RWPE2 (cell line): ENCODE data around the gene ANKEF1.

ENCODE experiments used
- ATAC-seq: fragments of 200-7000 bp; cut with Tn5 transposase; 3 replicates; pipeline ENCODE4 v1.9.1; 2021; ENCODE audit warnings: low read depth
- DNase-seq: peaks from one replicate; pipeline ENCODE4 v3.0.0-alpha.2; 2020; ENCODE audit warnings: low spot score
- H3K27ac ChIP-seq: fragments of 450-650 bp; 2 replicates; pipeline ENCODE4 v1.5.1; 2017; ENCODE audit warnings: mild to moderate bottlenecking; ENCODE audit not compliant: poor library complexity, severe bottlenecking
- H3K27me3 ChIP-seq: fragments of 250-450 bp; sonication (Bioruptor Pico); 2 replicates; pipeline ENCODE4 v1.5.1; 2021; ENCODE audit warnings: mild to moderate bottlenecking, moderate library complexity; ENCODE audit not compliant: insufficient read depth, poor library complexity, severe bottlenecking
- H3K36me3 ChIP-seq: fragments of 250-450 bp; sonication (Bioruptor Pico); 2 replicates; pipeline ENCODE4 v1.5.1; 2020; ENCODE audit warnings: low read depth, mild to moderate bottlenecking, moderate library complexity
- H3K4me1 ChIP-seq: fragments of 250-450 bp; sonication (Bioruptor Pico); 2 replicates; pipeline ENCODE4 v1.5.1; 2021; ENCODE audit warnings: mild to moderate bottlenecking, moderate library complexity; ENCODE audit not compliant: insufficient read depth, poor library complexity, severe bottlenecking
- H3K4me3 ChIP-seq: fragments of 250-450 bp; sonication (Bioruptor Pico); 2 replicates; pipeline ENCODE4 v1.5.1; 2021; ENCODE audit warnings: mild to moderate bottlenecking, moderate library complexity; ENCODE audit not compliant: severe bottlenecking
- H3K9me3 ChIP-seq: fragments of 250-450 bp; sonication (Bioruptor Pico); 2 replicates; pipeline ENCODE4 v1.5.1; 2021; ENCODE audit warnings: mild to moderate bottlenecking, moderate library complexity; ENCODE audit not compliant: severe bottlenecking
- TF ChIP-seq, protein P1 (sequence below): fragments of 450-650 bp; IDR thresholded peaks from one replicate; pipeline ENCODE4 v1.5.1; 2017; ENCODE audit warnings: mild to moderate bottlenecking, moderate library complexity; ENCODE audit not compliant: poor library complexity, severe bottlenecking

The ANKEF1 gene

DNA sequence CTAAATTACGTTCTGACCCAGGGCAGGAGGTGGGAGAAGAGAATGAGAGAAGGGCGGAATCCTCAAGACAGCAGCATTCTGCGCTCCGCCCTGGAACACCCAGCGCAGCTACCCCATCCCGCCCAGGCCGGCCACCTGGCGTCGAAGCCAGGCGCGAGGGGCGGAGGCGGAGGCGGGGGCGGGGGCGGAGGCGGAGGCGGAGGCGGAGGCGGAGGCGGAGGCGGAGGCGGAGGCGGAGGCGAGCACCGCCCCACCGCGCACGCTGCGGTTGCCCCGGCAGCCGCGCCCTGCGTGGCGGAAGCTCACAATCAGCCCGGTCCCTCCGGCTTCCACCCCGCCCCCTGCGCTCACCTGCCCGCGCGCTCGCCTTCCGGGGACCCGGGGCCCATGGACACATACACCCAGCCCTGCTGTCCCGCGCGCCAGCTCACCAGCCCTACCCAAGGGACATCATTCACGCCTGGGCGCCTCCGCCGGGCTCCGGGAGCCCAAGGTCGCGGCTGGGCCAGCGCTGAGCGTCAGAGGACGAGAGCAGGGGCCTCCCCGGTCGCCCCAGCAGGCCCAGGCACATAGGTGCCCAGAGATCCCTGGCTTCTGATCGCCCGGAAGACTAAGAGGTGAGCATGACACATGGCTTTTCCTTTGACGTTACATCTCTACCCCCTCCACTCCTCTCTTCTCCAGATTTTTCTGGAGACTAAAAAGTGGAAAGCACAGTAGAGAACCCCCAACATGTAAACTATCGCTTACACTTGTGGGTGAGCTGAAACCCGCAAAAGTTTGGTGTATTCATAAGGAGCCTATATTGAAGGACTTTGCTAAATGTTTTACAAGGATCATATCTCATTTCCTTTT lies at the start of gene ANKEF1:
Gene ANKEF1 (plus strand): TSS at position 271 of the 855 bp plus-strand sequence. CDS start 3,315 bp downstream, outside the sequence.
- Histone ChIP-seq H3K27ac (peak within 1 kb of the TSS; percentile 49), H3K36me3 (peaks cover 16% of the 10 kb centered on the region), H3K9me3 (no peaks in the 10 kb centered on the region), H3K4me1 (peaks cover 11% of the 10 kb centered on the region), H3K4me3 (peak within 1 kb of the TSS; percentile 49), H3K27me3 (no peaks in the 10 kb centered on the region)
- TF ChIP-seq, protein P1, sequence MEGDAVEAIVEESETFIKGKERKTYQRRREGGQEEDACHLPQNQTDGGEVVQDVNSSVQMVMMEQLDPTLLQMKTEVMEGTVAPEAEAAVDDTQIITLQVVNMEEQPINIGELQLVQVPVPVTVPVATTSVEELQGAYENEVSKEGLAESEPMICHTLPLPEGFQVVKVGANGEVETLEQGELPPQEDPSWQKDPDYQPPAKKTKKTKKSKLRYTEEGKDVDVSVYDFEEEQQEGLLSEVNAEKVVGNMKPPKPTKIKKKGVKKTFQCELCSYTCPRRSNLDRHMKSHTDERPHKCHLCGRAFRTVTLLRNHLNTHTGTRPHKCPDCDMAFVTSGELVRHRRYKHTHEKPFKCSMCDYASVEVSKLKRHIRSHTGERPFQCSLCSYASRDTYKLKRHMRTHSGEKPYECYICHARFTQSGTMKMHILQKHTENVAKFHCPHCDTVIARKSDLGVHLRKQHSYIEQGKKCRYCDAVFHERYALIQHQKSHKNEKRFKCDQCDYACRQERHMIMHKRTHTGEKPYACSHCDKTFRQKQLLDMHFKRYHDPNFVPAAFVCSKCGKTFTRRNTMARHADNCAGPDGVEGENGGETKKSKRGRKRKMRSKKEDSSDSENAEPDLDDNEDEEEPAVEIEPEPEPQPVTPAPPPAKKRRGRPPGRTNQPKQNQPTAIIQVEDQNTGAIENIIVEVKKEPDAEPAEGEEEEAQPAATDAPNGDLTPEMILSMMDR: peak; percentile 7
- DNase-seq: peak; percentile 89
- peak; percentile 96 for ATAC-seq

DNA sequence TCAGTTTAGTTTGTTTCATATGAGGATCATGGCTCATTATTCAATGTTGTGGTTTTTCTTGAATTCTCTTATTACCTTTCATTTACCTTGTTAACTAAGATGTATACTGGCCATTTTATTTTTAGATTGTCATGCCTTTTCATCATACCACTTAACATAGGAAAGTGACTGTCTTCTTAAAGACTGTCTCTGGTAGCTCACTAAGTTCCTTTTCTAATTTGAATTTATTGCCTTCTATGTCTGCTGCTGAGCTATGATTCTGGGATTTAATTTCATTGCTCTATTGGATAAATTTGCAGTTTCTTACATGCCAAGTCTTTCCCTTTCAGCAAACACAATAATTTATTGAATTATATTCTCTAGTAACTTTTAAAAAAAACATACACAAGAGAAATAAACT lies 49.5 kb upstream of the ANKEF1 start:
- no peaks in the 10 kb centered on the region for H3K36me3 ChIP-seq
- H3K9me3 ChIP-seq: no peaks in the 10 kb centered on the region
- TF ChIP-seq, protein P1: no peak
- DNase-seq: no peak
- no peaks in the 10 kb centered on the region for H3K27me3 ChIP-seq
- peaks cover 10% of the 10 kb centered on the region for H3K4me1 ChIP-seq
- no peak overlapping the region for H3K27ac ChIP-seq
- no peak overlapping the region for H3K4me3 ChIP-seq
- no peak for ATAC-seq

DNA sequence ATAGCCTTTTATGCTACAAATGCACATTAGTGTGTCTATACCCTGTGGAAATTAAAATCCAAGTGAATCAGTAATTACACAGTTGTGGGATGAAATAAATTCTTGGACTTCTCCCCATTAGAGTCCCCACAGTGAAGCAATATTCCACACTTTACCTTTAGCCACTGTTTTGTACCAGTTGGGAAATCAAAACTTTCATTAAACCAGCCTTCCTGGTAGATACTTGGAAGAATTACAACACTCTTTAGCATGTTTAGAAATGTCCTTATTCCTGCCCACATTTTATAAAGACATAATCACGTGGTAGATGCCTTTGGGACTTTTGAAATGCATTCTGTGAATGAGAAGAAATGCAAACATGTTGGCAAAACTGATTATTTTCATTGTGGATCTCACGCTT lies 49.0 kb upstream of the ANKEF1 start:
- Histone ChIP-seq H3K4me1 (peaks cover 10% of the 10 kb centered on the region), H3K36me3 (no peaks in the 10 kb centered on the region), H3K9me3 (no peaks in the 10 kb centered on the region), H3K4me3 (no peak overlapping the region), H3K27me3 (no peaks in the 10 kb centered on the region), H3K27ac (no peak overlapping the region)
- TF ChIP-seq, protein P1: no peak
- no peak for ATAC-seq
- DNase-seq: no peak

DNA sequence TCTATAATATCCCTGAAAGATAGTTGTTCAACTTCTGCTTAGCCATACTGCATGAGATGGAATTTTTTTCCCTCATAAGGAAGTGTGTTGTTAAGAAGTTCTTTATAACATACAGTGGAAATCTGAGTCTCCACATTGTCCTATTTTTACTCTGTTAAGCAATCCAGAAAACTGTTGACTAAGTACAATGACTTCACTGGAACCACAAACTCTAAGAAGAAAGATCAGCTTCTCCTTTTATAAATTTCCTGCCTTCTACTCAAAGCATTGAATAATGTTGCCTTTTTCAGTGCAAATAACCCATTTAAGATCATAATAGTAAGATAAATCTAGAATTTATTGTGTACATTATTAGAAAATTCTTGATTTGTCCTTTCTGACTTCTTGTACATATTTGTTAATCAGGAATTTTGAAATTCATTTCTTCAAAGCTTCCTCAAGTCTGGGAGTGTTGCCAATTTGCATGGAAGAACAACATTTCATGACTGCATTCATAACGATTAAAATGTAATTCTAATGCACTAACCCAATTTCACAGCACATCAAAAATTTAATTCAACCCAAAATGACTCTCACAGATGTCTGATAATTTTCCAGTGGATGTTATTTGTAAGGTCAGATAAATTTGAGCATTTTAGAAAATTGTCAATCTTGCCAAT lies 45.6 kb upstream of the ANKEF1 start:
- DNase-seq: no peak
- H3K9me3 ChIP-seq: no peaks in the 10 kb centered on the region
- H3K27ac ChIP-seq: peak overlapping the region; percentile 26

More for the DNA sequence above, 45.6 kb upstream of the ANKEF1 start:
- H3K4me3 ChIP-seq: no peak overlapping the region
- peak; percentile 65; the same call in 2 of the 3 replicates for ATAC-seq
- TF ChIP-seq, protein P1: no peak
- H3K36me3 ChIP-seq: no peaks in the 10 kb centered on the region
- H3K4me1 ChIP-seq: peaks cover 10% of the 10 kb centered on the region
- H3K27me3 ChIP-seq: peaks cover 4% of the 10 kb centered on the region
